H1 (cell line): ENCODE results near the gene MACROD2. TPM values are rescaled to one million over a fixed set of nuclear protein-coding genes. Genes with fewer than 3 reads are reported as not detected.

Experiments used
- CTCF ChIA-PET: fragments of 300-600 bp; sonication (Branson Sonifier 250); formaldehyde crosslinking; loops from one replicate; lab custom pipeline; 2021; ENCODE audit not compliant: partially characterized antibody; lab: Charles Lee
- POLR2A ChIA-PET: fragments of 300-600 bp; sonication (Branson Sonifier 250); formaldehyde crosslinking; loops from one replicate; lab custom pipeline; 2021; ENCODE audit warnings: inconsistent platforms; ENCODE audit not compliant: partially characterized antibody; lab: Charles Lee
- DNase-seq, 2 experiments: peaks; one replicate each; pipeline versions ENCODE4 v3.0.0 to v3.0.0-alpha.2; 2010 to 2022; ENCODE audit warnings: low spot score in 2 of 2, low read depth in 1 of 2, mixed read lengths in 1 of 2
- FAIRE-seq: peaks from 2 replicates; lab custom pipeline; 2011; peaks lifted over from hg19 to GRCh38; lab: Jason Lieb, UNC
- H2AFZ ChIP-seq: 2 replicates; pipeline ENCODE4 v1.8.1; 2012; ENCODE audit warnings: low read length, inconsistent platforms
- H2AK5ac ChIP-seq: 2 replicates; pipeline ENCODE4 v1.6.1; 2013; ENCODE audit warnings: low read depth, low read length
- H2BK120ac ChIP-seq: replicated peaks from 2 replicates; pipeline ENCODE3; 2013; ENCODE audit warnings: low read depth, low read length, inconsistent platforms
- H2BK12ac ChIP-seq: 2 replicates; pipeline ENCODE4 v1.6.1; 2013; ENCODE audit warnings: low read depth, low read length
- H2BK15ac ChIP-seq: 2 replicates; pipeline ENCODE4 v1.6.1; 2013; ENCODE audit warnings: low read length
- H2BK20ac ChIP-seq: 2 replicates; pipeline ENCODE4 v1.6.1; 2013; ENCODE audit warnings: low read length
- H2BK5ac ChIP-seq: 2 replicates; pipeline ENCODE4 v1.6.1; 2013; ENCODE audit warnings: low read depth, low read length
- H3K14ac ChIP-seq: 2 replicates; pipeline ENCODE4 v1.6.1; 2013; ENCODE audit warnings: inconsistent platforms; ENCODE audit not compliant: insufficient read length
- H3K18ac ChIP-seq: 2 replicates; pipeline ENCODE4 v1.6.1; 2013; ENCODE audit warnings: low read length; ENCODE audit errors: extremely low read depth
- H3K23ac ChIP-seq: 2 replicates; pipeline ENCODE4 v1.6.1; 2013; ENCODE audit warnings: inconsistent platforms; ENCODE audit not compliant: insufficient read length
- H3K23me2 ChIP-seq: 2 replicates; pipeline ENCODE4 v1.6.1; 2013; ENCODE audit warnings: low read depth, low read length
- H3K27ac ChIP-seq: 2 replicates; pipeline ENCODE4 v1.6.1; 2011; ENCODE audit warnings: low read depth, low read length, inconsistent platforms
- H3K27me3 ChIP-seq, 4 experiments: replicated peaks in 1 of 4; 1 replicate in 1 of 4; 2 replicates in 3 of 4; pipeline versions ENCODE4 v1.6.1 to v1.8.1; 2011 to 2013; ENCODE audit warnings: low read length in 3 of 4, mild to moderate bottlenecking in 3 of 4, inconsistent platforms in 2 of 4, mixed read lengths in 2 of 4, moderate library complexity in 1 of 4; ENCODE audit not compliant: control insufficient read depth in 3 of 4, insufficient read depth in 3 of 4; ENCODE audit errors: extremely low read depth in 1 of 4
- H3K36me3 ChIP-seq, 4 experiments: 2 replicates each; pipeline versions ENCODE4 v1.6.1 to v1.8.1; 2011 to 2013; ENCODE audit warnings: mild to moderate bottlenecking in 4 of 4, low read length in 3 of 4, moderate library complexity in 2 of 4, control low read depth in 1 of 4, inconsistent platforms in 1 of 4; ENCODE audit not compliant: insufficient read depth in 4 of 4, control insufficient read depth in 2 of 4
- H3K4ac ChIP-seq: replicated peaks from 2 replicates; pipeline ENCODE3; 2013; ENCODE audit warnings: low read length, low read depth, mixed read lengths, inconsistent platforms; ENCODE audit not compliant: insufficient read length
- H3K4me1 ChIP-seq, 4 experiments: replicated peaks in 1 of 4; 1 replicate in 1 of 4; 2 replicates in 3 of 4; pipeline versions ENCODE4 v1.6.1 to v1.8.1; 2011 to 2013; ENCODE audit warnings: low read length in 3 of 4, inconsistent platforms in 2 of 4, mixed read lengths in 1 of 4; ENCODE audit not compliant: insufficient read depth in 4 of 4, control insufficient read depth in 3 of 4
- H3K4me2 ChIP-seq, 2 experiments: 2 replicates each; pipeline versions ENCODE4 v1.6.1 to v1.8.1; 2011 to 2013; ENCODE audit warnings: low read depth in 2 of 2, low read length in 2 of 2, control low read depth in 1 of 2, inconsistent platforms in 1 of 2, mild to moderate bottlenecking in 1 of 2; ENCODE audit not compliant: insufficient read depth in 1 of 2
- H3K4me3 ChIP-seq, 4 experiments: fragments of 200-600, 300-600 bp in 1 of 4; sonication (generic), shearing (Covaris generic), sonication (Bioruptor Twin) in 1 of 4; 2 replicates each; pipeline versions ENCODE4 v1.5.1 to v1.8.1; 2011 to 2016; ENCODE audit warnings: low read length in 4 of 4, low read depth in 3 of 4, control low read depth in 2 of 4, inconsistent platforms in 2 of 4, mild to moderate bottlenecking in 2 of 4, mixed read lengths in 1 of 4, moderate library complexity in 1 of 4; ENCODE audit not compliant: insufficient read depth in 2 of 4; ENCODE audit errors: extremely low read depth in 1 of 4
- H3K56ac ChIP-seq: replicated peaks from 2 replicates; pipeline ENCODE3; 2013; ENCODE audit warnings: low read depth, mild to moderate bottlenecking, mixed read lengths, low read length, inconsistent platforms; ENCODE audit not compliant: insufficient read length
- H3K79me1 ChIP-seq: 2 replicates; pipeline ENCODE4 v1.6.1; 2013; ENCODE audit warnings: low read depth, low read length, control low read depth
- H3K79me2 ChIP-seq, 2 experiments: 2 replicates each; pipeline versions ENCODE4 v1.6.1 to v1.8.1; 2012 to 2013; ENCODE audit warnings: low read length in 2 of 2, mild to moderate bottlenecking in 2 of 2, inconsistent platforms in 1 of 2; ENCODE audit not compliant: insufficient read depth in 2 of 2, control insufficient read depth in 1 of 2
- H3K9ac ChIP-seq, 4 experiments: replicated peaks in 1 of 4; 1 replicate in 1 of 4; 2 replicates in 3 of 4; pipeline versions ENCODE4 v1.6.1 to v1.8.1; 2011 to 2013; ENCODE audit warnings: low read depth in 3 of 4, low read length in 3 of 4, control low read depth in 2 of 4, mild to moderate bottlenecking in 2 of 4, moderate library complexity in 2 of 4, inconsistent platforms in 1 of 4; ENCODE audit errors: extremely low read depth in 1 of 4
- H3K9me3 ChIP-seq, 2 experiments: 2 replicates each; pipeline versions ENCODE4 v1.6.1 to v1.8.1; 2012 to 2013; ENCODE audit warnings: mild to moderate bottlenecking in 2 of 2, moderate library complexity in 2 of 2, control low read depth in 1 of 2, inconsistent platforms in 1 of 2, low read depth in 1 of 2, low read length in 1 of 2, mixed read lengths in 1 of 2; ENCODE audit not compliant: insufficient read depth in 2 of 2
- H4K20me1 ChIP-seq, 2 experiments: replicated peaks in 1 of 2; 2 replicates each; pipeline versions ENCODE3 to v1.8.1; 2011 to 2013; ENCODE audit warnings: inconsistent platforms in 2 of 2, low read length in 2 of 2, mild to moderate bottlenecking in 1 of 2; ENCODE audit not compliant: insufficient read depth in 2 of 2, control insufficient read depth in 1 of 2
- H4K5ac ChIP-seq: 2 replicates; pipeline ENCODE4 v1.6.1; 2013; ENCODE audit warnings: low read length, low read depth, mixed read lengths, inconsistent platforms; ENCODE audit not compliant: insufficient read length
- H4K8ac ChIP-seq: 2 replicates; pipeline ENCODE4 v1.8.0; 2013; ENCODE audit warnings: mild to moderate bottlenecking, moderate library complexity, low read length, inconsistent platforms; ENCODE audit not compliant: insufficient read depth; ENCODE audit errors: extremely low read depth
- H4K91ac ChIP-seq: replicated peaks from 2 replicates; pipeline ENCODE3; 2013; ENCODE audit warnings: low read length, mixed read lengths, inconsistent platforms; ENCODE audit not compliant: insufficient read length
- RBBP5 ChIP-seq: IDR thresholded peaks from 2 replicates; pipeline ENCODE4 v1.7.1; 2012; ENCODE audit warnings: low read depth, mild to moderate bottlenecking, inconsistent platforms, low read length, moderate library complexity, borderline replicate concordance
- SP1 ChIP-seq: IDR thresholded peaks from 2 replicates; pipeline ENCODE4 v1.6.1; 2011; ENCODE audit warnings: low read depth, low read length
- WGBS, 2 experiments: shearing (Covaris generic) in 1 of 2; methylation state at CpG; one replicate each; pipeline versions ENCODE4 v1.1.6 to v1.1.7; 2013 to 2015; ENCODE audit warnings: low lambda C conversion rate in 2 of 2, mixed read lengths in 2 of 2, inconsistent platforms in 1 of 2, low coverage in 1 of 2, missing lambda C conversion rate in 1 of 2; ENCODE audit not compliant: insufficient replicate concordance in 2 of 2, insufficient coverage in 1 of 2, insufficient read length in 1 of 2; ENCODE audit errors: extremely low coverage in 1 of 2, missing lambda C conversion rate in 1 of 2; 5-methylcytosine and 5-hydroxymethylcytosine counted together
- polyA plus RNA-seq, 7 experiments: library from polyadenylated mRNA; depleted of rRNA in 3 of 7; stranded (reverse) in 5 of 7; unstranded in 2 of 7; fragments of >200 nt in 5 of 7; fragments of 200-250 nt in 2 of 7; gene quantifications; 1 replicate in 5 of 7; 2 replicates in 1 of 7; 4 replicates in 1 of 7; pipeline versions ENCODE4 v1.2.1 to v1.2.3, GENCODE V29; 2011 to 2013; ENCODE audit warnings: missing spikeins in 2 of 7, mixed read lengths in 2 of 7
- total RNA-seq: library from RNA; stranded (reverse); fragmentation: NEBNext Ultra II Directional; extraction: Animal tissue kit (Norgen Biotek cat#: 25700); gene quantifications from 2 replicates; pipeline ENCODE4 v1.2.1, GENCODE V29; 2021

Gene MACROD2
- total and polyA plus RNA-seq, 2 of the 8 experiments (the other 6 are each of a cell fraction or from before 2014, with no cell fraction given): 0.70 to 3.9 TPM

GRCh38 chr20:14555676-14556075, 560.4 kb downstream of the MACROD2 start:
- no peak overlapping the region for H3K56ac ChIP-seq
- no peak overlapping the region for H3K27ac ChIP-seq
- H4K20me1 ChIP-seq: no peaks in the 10 kb centered on the region
- no peak overlapping the region for H2BK5ac ChIP-seq
- H4K5ac ChIP-seq: no peak overlapping the region
- no peak overlapping the region for H2AK5ac ChIP-seq
- H3K4ac ChIP-seq: no peak overlapping the region
- H4K91ac ChIP-seq: no peak overlapping the region
- no peak overlapping the region for H2BK12ac ChIP-seq
- H3K36me3 ChIP-seq: no peaks in the 10 kb centered on the region
- no peak overlapping the region for H3K4me3 ChIP-seq
- no peak overlapping the region for H2BK15ac ChIP-seq
- no peaks in the 10 kb centered on the region for H3K27me3 ChIP-seq
- no peaks in the 10 kb centered on the region for H3K4me1 ChIP-seq
- ChIA-PET POLR2A (no interaction called here), CTCF (no interaction called here)
- H3K23me2 ChIP-seq: no peaks in the 10 kb centered on the region
- DNase-seq (no peak), FAIRE-seq (no peak)
- no peak overlapping the region for H2BK20ac ChIP-seq
- H3K14ac ChIP-seq: no peak overlapping the region
- no peak overlapping the region for H3K9ac ChIP-seq
- H2BK120ac ChIP-seq: no peak overlapping the region
- no peak overlapping the region for H3K18ac ChIP-seq
- no peaks in the 10 kb centered on the region for H3K9me3 ChIP-seq
- WGBS, 2 experiments: 96% methylated on average over 3 of the region's 3 CpGs; no CpG with 5 or more reads in 1 of the 2 experiments
- H4K8ac ChIP-seq: no peak overlapping the region
- H3K79me1 ChIP-seq: no peaks in the 10 kb centered on the region
- H3K23ac ChIP-seq: no peak overlapping the region
- no peaks in the 10 kb centered on the region for H3K79me2 ChIP-seq
- H3K4me2 ChIP-seq: no peak overlapping the region
- H2AFZ ChIP-seq: no peak overlapping the region
- TF ChIP-seq SP1 (no peak), RBBP5 (no peak)
